ENCODE data around the gene ANXA6.

GRCh38 chr5:151060742-151061141 lies 96.8 kb downstream of the ANXA6 start:
- TF ChIP-seq CREB5 (CRISPR knock-in tag; IDR thresholded peaks at IDR 0.05; ENCODE audit: low read depth) (no peak), ESRRG (CRISPR knock-in tag; IDR thresholded peaks at IDR 0.05) (no peak), CSRNP3 (CRISPR knock-in tag; IDR thresholded peaks at IDR 0.05) (no peak), RARB (CRISPR knock-in tag; IDR thresholded peaks at IDR 0.05) (no peak), CSDC2 (CRISPR knock-in tag; IDR thresholded peaks at IDR 0.05) (no peak), ZNF565 (CRISPR knock-in tag; conservative IDR thresholded peaks at IDR 0.05; ENCODE audit: low read depth) (no peak), ZNF70 (CRISPR knock-in tag; IDR thresholded peaks at IDR 0.05) (no peak), ZFP3 (CRISPR knock-in tag; IDR thresholded peaks at IDR 0.05) (no peak), SNAI2 (CRISPR knock-in tag; IDR thresholded peaks at IDR 0.05) (no peak)

All from SK-N-SH treated with all-trans-retinoic acid at 6 μM for 48 hours (cell line).